T-cell (primary cell): ENCODE measurements around the gene ST6GALNAC6. TPM values are rescaled to one million over a fixed set of nuclear protein-coding genes. Genes with fewer than 3 reads are reported as not detected.

ENCODE experiments used
- ATAC-seq, 4 experiments: fragments of 200-7000 bp in 3 of 4; fragments of 150-1000 bp in 1 of 4; cut with Tn5 transposase; replicated peaks in 1 of 4; 1 replicate in 3 of 4; 2 replicates in 1 of 4; pipeline ENCODE4 v1.10.0; 2021; ENCODE audit warnings: moderate library complexity in 3 of 4, mild to moderate bottlenecking in 2 of 4, moderate number of reproducible peaks in 1 of 4
- CTCF ChIA-PET, 2 donors: fragments of 300-600 bp; sonication (Branson Sonifier 250); formaldehyde crosslinking; loops; one replicate each; lab custom pipeline; 2022; ENCODE audit warnings: antibody characterized with exemption in 2 of 2; lab: Charles Lee
- POLR2A ChIA-PET, 2 donors: fragments of 300-600 bp; sonication (Branson Sonifier 250); formaldehyde crosslinking; loops; one replicate each; lab custom pipeline; 2022; ENCODE audit warnings: antibody characterized with exemption in 2 of 2; lab: Charles Lee
- DNase-seq, 35 experiments: peaks; one replicate each; pipeline versions ENCODE4 v3.0.0 to v3.0.0-alpha.2; 2013 to 2023
- H3K27ac ChIP-seq: one replicate; pipeline ENCODE4 v1.5.1; 2013; ENCODE audit warnings: low read length
- H3K27me3 ChIP-seq, 2 experiments: replicated peaks in 1 of 2; 1 replicate in 1 of 2; 2 replicates in 1 of 2; pipeline versions ENCODE4 v1.6.1 to v1.7.0; 2013; ENCODE audit warnings: low read length in 1 of 2, mixed read lengths in 1 of 2; ENCODE audit not compliant: control insufficient read depth in 2 of 2, insufficient read depth in 2 of 2; ENCODE audit errors: extremely low read depth in 1 of 2
- H3K36me3 ChIP-seq, 2 donors: 1 replicate in 1 of 2; 2 replicates in 1 of 2; pipeline versions ENCODE4 v1.6.1 to v1.7.0; 2013; ENCODE audit warnings: low read length in 1 of 2; ENCODE audit not compliant: control insufficient read depth in 2 of 2, insufficient read depth in 1 of 2; ENCODE audit errors: extremely low read depth in 1 of 2
- H3K4me1 ChIP-seq, 2 experiments: 1 replicate in 1 of 2; 2 replicates in 1 of 2; pipeline versions ENCODE4 v1.6.1 to v1.7.0; 2013; ENCODE audit warnings: low read length in 2 of 2, mixed read lengths in 1 of 2; ENCODE audit not compliant: insufficient read depth in 2 of 2, control insufficient read depth in 1 of 2; ENCODE audit errors: extremely low read depth in 1 of 2
- H3K4me3 ChIP-seq, 2 donors: 1 replicate in 1 of 2; 2 replicates in 1 of 2; pipeline versions ENCODE4 v1.5.1 to v1.7.0; 2013; ENCODE audit warnings: mild to moderate bottlenecking in 2 of 2, low read length in 1 of 2, moderate library complexity in 1 of 2; ENCODE audit not compliant: control insufficient read depth in 1 of 2; ENCODE audit errors: extremely low read depth in 1 of 2
- H3K9me3 ChIP-seq: 2 replicates; pipeline ENCODE4 v1.7.0; 2013
- H3K27ac Mint-ChIP-seq, 2 donors: one replicate each; pipeline ENCODE4 v1.8.0; 2020 to 2021; ENCODE audit warnings: mild to moderate bottlenecking in 2 of 2, mixed read lengths in 2 of 2
- H3K27me3 Mint-ChIP-seq, 2 donors: one replicate each; pipeline ENCODE4 v1.8.0; 2021 to 2022; ENCODE audit warnings: mixed read lengths in 2 of 2
- H3K36me3 Mint-ChIP-seq: one replicate; pipeline ENCODE4 v1.8.0; 2021; ENCODE audit warnings: mixed read lengths
- H3K4me1 Mint-ChIP-seq, 3 donors: one replicate each; pipeline ENCODE4 v1.8.0; 2020 to 2022; ENCODE audit warnings: mixed read lengths in 3 of 3, mild to moderate bottlenecking in 1 of 3
- H3K4me3 Mint-ChIP-seq, 3 donors: one replicate each; pipeline ENCODE4 v1.8.0; 2020 to 2022; ENCODE audit warnings: mild to moderate bottlenecking in 3 of 3, mixed read lengths in 3 of 3, moderate library complexity in 3 of 3
- H3K9me3 Mint-ChIP-seq, 3 donors: one replicate each; pipeline ENCODE4 v1.8.0; 2020 to 2022; ENCODE audit warnings: mixed read lengths in 3 of 3
- WGBS: methylation state at CpG from one replicate; pipeline ENCODE4 v1.1.5; 2013; ENCODE audit warnings: missing lambda C conversion rate; ENCODE audit not compliant: insufficient coverage; 5-methylcytosine and 5-hydroxymethylcytosine counted together
- total RNA-seq, 35 experiments: library from RNA in 6 of 35; stranded (reverse) in 6 of 35; fragments of 120-200 nt in 1 of 35; gene quantifications; one replicate each; pipeline versions ENCODE4 v1.2.1 to v1.2.4 and lab custom pipeline; 2013 to 2026

The ST6GALNAC6 gene
- total RNA-seq, 5 donors from 2014 or later (not counting 1 experiment from before 2014, with no cell fraction given): 73.0 to 123 (median 86.3) TPM

- DNase-seq: peak; percentile 49 to 86 (median 74)
- Mint-ChIP-seq H3K27ac (peak overlapping the region; percentile 99 to 100), H3K9me3 (no peaks in the 10 kb centered on the region), H3K4me1 (peaks cover 53 to 56% (median 55%) of the 10 kb centered on the region in 3 donors), H3K4me3 (peak overlapping the region; percentile 91 to 95 (median 94)), H3K36me3 (peaks cover 3% of the 10 kb centered on the region), H3K27me3 (no peaks in the 10 kb centered on the region)
- CTCF ChIA-PET: interaction anchor here (0.7 to 1.9 kb wide), 4 partner anchors 11 to 171 kb away, joined by 3 to 14 read pairs (median 6); partner anchors contain the start of genes ST6GALNAC4 (in 1 of the 2) and TOR2A (in 1 of the 2)
- Histone ChIP-seq H3K4me3 (peak overlapping the region; percentile 53 to 64), H3K9me3 (no peaks in the 10 kb centered on the region), H3K36me3 (peaks cover 0 to 12% of the 10 kb centered on the region in 2 donors), H3K27ac (peak overlapping the region; percentile 99), H3K4me1 (peaks cover 29 to 72% of the 10 kb centered on the region in 2 experiments), H3K27me3 (no peaks in the 10 kb centered on the region)
- POLR2A ChIA-PET: interaction anchor here in 1 of 2 donors (0.6 to 2.0 kb wide), 4 partner anchors 11 to 159 kb away, joined by 3 to 15 read pairs (median 5); partner anchors contain the start of genes CDK9 and ST6GALNAC4
- ATAC-seq: peak; percentile 66 to 75 (median 70)
- WGBS: 25% methylated on average over 9 of the region's 12 CpGs
Measured at GRCh38 chr9:127905788-127906191, 6.4 kb upstream of the ST6GALNAC6 start.

- Histone ChIP-seq H3K4me3 (peak overlapping the region; percentile 53 to 64), H3K27me3 (no peaks in the 10 kb centered on the region), H3K27ac (peak overlapping the region; percentile 99), H3K9me3 (no peaks in the 10 kb centered on the region), H3K4me1 (peaks cover 29 to 75% of the 10 kb centered on the region in 2 experiments), H3K36me3 (peaks cover 0 to 11% of the 10 kb centered on the region in 2 donors)
- 13% methylated on average over 1 of the region's 5 CpGs for WGBS
- H3K27me3 Mint-ChIP-seq: no peaks in the 10 kb centered on the region
- CTCF ChIA-PET: interaction anchor here in 1 of 2 donors (1.6 to 1.9 kb wide), 2 partner anchors 11 to 170 kb away, joined by 9 to 14 read pairs; partner anchors contain the start of genes ST6GALNAC4 and TOR2A
- H3K4me3 Mint-ChIP-seq: peak overlapping the region; percentile 91 to 95 (median 94)
- DNase-seq (peak in 33 of 35 experiments; percentile 37 to 77 (median 60)), ATAC-seq (peak; percentile 46 to 68 (median 60))
- POLR2A ChIA-PET: interaction anchor here in 1 of 2 donors (1.1 to 2.0 kb wide), 2 partner anchors 11 to 120 kb away, joined by 7 to 15 read pairs; partner anchors contain the start of genes CDK9 and ST6GALNAC4
- H3K27ac Mint-ChIP-seq: peak overlapping the region; percentile 99 to 100
- no peaks in the 10 kb centered on the region for H3K9me3 Mint-ChIP-seq
- peaks cover 50 to 54% (median 53%) of the 10 kb centered on the region in 3 donors for H3K4me1 Mint-ChIP-seq
- H3K36me3 Mint-ChIP-seq: no peaks in the 10 kb centered on the region
Measured at GRCh38 chr9:127905004-127905728, 5.8 kb upstream of the ST6GALNAC6 start.

- DNase-seq (no peak), ATAC-seq (peak in 1 of 4 experiments; percentile 3)
- H3K27ac Mint-ChIP-seq: peak overlapping the region; percentile 99 to 100
- H3K9me3 Mint-ChIP-seq: no peaks in the 10 kb centered on the region
- ChIA-PET CTCF (no interaction called here), POLR2A (interaction anchor here in 1 of 2 donors (0.6 kb wide), 1 partner anchor 1099 kb away, joined by 5 read pairs; no protein-coding TSS in a partner anchor)
- H3K4me3 ChIP-seq: peak overlapping the region; percentile 53 to 64
- H3K27ac ChIP-seq: peak overlapping the region; percentile 99
- peaks cover 32 to 77% of the 10 kb centered on the region in 2 experiments for H3K4me1 ChIP-seq
- 12% methylated on average over 3 of the region's 12 CpGs for WGBS
- peaks cover 55 to 60% (median 59%) of the 10 kb centered on the region in 3 donors for H3K4me1 Mint-ChIP-seq
- no peaks in the 10 kb centered on the region for H3K9me3 ChIP-seq
- H3K4me3 Mint-ChIP-seq: peak overlapping the region; percentile 91 to 95 (median 94)
- H3K27me3 Mint-ChIP-seq: no peaks in the 10 kb centered on the region
- peaks cover 0 to 6% of the 10 kb centered on the region in 2 donors for H3K36me3 ChIP-seq
- H3K36me3 Mint-ChIP-seq: no peaks in the 10 kb centered on the region
- H3K27me3 ChIP-seq: no peaks in the 10 kb centered on the region
Measured at GRCh38 chr9:127904561-127905003, 5.2 kb upstream of the ST6GALNAC6 start.

- 18% methylated on average over 15 of the region's 17 CpGs for WGBS
- Mint-ChIP-seq H3K36me3 (no peaks in the 10 kb centered on the region), H3K27ac (peak overlapping the region; percentile 99 to 100), H3K4me1 (peaks cover 55 to 60% (median 59%) of the 10 kb centered on the region in 3 donors), H3K4me3 (peak overlapping the region; percentile 91 to 95 (median 94)), H3K27me3 (no peaks in the 10 kb centered on the region), H3K9me3 (no peaks in the 10 kb centered on the region)
- Histone ChIP-seq H3K27ac (peak overlapping the region; percentile 99), H3K9me3 (no peaks in the 10 kb centered on the region), H3K4me3 (peak overlapping the region; percentile 53 to 64), H3K4me1 (peaks cover 32 to 79% of the 10 kb centered on the region in 2 experiments), H3K36me3 (peaks cover 0 to 4% of the 10 kb centered on the region in 2 donors), H3K27me3 (no peaks in the 10 kb centered on the region)
- DNase-seq: peak in 10 of 35 experiments; percentile 25 to 73 (median 54)
- ChIA-PET POLR2A (interaction anchor here in 1 of 2 donors (0.6 kb wide), 1 partner anchor 1100 kb away, joined by 5 read pairs; no protein-coding TSS in a partner anchor), CTCF (interaction anchor here (0.6 to 0.8 kb wide), 2 partner anchors 132 to 214 kb away, joined by 3 to 6 read pairs; no protein-coding TSS in a partner anchor)
- peak in 2 of 4 experiments; percentile 7 to 10 for ATAC-seq
Measured at GRCh38 chr9:127903557-127904475, 4.4 kb upstream of the ST6GALNAC6 start.

DNA sequence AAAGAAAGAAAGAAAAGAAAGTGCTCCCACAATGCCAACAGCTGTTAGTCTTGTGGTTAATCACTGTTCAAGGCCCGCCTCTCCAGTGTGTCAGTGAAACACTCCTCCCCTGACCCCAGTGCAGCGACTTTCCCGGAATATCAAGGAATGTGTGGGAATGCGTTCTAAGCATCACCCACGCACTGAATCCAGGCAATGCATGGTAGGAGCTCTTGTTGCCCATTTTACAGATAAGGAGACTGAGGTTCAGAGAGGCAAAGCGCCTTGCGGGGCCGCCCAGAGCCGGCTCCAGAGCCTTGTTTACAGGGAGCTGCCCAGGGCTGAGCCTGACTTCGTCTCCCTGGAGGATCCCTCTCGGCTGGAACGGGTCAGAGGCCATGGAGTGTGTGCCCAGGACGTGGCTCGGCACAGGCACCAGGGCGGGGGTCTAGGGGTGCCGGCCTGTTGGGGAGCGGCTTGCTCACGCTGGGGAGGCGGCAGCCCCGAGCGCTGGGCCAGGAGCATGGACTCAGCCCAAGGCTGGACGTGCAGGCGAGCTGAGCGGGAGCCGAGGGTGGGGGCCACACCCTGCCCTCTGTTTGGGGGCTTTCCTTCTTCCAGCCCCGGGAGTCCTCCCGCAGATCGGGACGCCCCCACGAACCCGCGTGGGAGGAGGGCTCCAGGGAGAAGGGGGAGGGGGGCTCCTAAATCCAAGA lies 823 bp downstream of the ST6GALNAC6 start:
- DNase-seq (peak in 1 of 35 experiments; percentile 35), ATAC-seq (peak in 3 of 4 experiments; percentile 7 to 8 (median 8))
- ChIA-PET POLR2A (no interaction called here), CTCF (no interaction called here)
- H3K4me3 ChIP-seq: peak overlapping the region; percentile 65 to 89
- H3K4me1 ChIP-seq: peaks cover 14 to 60% of the 10 kb centered on the region in 2 experiments
- H3K27ac ChIP-seq: peak overlapping the region; percentile 58
- no peaks in the 10 kb centered on the region for H3K9me3 ChIP-seq
- H3K36me3 ChIP-seq: peaks cover 12 to 30% of the 10 kb centered on the region in 2 donors
- Mint-ChIP-seq H3K27me3 (no peaks in the 10 kb centered on the region), H3K4me3 (peak overlapping the region; percentile 81 to 87 (median 87)), H3K27ac (peak overlapping the region; percentile 81 to 84), H3K9me3 (peaks cover 0 to 4% (median 0%) of the 10 kb centered on the region in 3 donors), H3K4me1 (peaks cover 42 to 45% (median 43%) of the 10 kb centered on the region in 3 donors), H3K36me3 (peaks cover 32% of the 10 kb centered on the region)
- 29% methylated on average over 21 of the region's 32 CpGs for WGBS
- no peaks in the 10 kb centered on the region for H3K27me3 ChIP-seq
